D341Med (cell line): ENCODE data around the gene DOCK8.

Experiments used
- DNase-seq: peaks from one replicate; pipeline ENCODE4 v3.0.0; 2012; ENCODE audit warnings: low spot score

The DOCK8 gene

DNA sequence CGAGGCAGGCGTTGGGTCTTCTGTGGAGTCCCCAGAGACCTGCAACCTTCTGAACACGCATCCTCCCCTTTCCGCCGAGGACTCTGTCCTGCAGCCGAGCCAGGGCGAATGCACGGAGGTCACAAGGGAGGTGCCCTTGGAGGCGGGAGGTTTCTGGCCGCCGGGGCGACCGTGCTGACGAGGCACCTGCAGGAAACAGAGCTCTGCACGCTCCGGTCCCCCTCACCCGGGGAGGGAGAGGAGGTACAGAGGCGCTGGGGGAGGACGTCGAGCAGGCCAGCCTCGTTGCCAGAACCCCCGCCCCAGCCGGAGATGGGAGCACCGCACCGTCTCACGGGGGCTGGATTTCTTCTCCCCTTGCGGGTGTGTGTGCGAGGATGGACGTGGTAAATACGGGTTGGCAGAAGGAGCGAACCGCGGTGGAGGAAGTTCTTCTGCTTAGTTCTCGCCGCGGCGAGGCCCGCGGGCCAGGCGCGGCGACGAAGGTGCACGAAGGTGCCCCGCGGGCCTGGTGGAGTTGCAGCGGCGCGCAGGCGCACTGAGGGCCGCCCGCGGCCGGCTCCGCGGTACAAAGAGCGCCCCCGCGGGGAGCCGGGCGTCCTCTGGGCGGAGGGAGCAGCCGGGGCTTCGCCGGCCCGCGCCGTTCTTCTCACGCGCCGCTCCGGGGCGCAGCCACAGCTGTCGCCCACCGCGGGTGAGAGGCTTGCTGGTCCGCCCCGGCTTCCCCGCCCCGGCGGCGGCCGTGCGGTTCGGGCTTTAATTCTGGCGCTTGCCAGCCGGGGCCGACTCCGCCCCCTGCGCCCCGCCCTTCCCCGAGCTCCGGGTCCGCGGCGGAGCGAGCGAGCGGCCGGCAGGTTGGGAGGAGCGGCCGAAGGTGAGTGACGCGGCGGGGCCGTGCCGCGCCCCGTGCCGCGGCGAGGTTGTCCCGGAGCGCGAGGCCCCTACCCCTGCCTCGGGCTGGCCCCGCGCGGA lies 289.5 kb downstream of the DOCK8 start, which contains the start of gene KANK1:
Gene KANK1, plus strand, starts transcription at position 815 of the 972 bp plus-strand sequence.
- peak; percentile 96 for DNase-seq

GRCh38 chr9:504921-505740 lies 290.5 kb downstream of the DOCK8 start:
- peak; percentile 53 for DNase-seq

GRCh38 chr9:505741-506059 lies 291.0 kb downstream of the DOCK8 start:
- DNase-seq = no peak

DNA sequence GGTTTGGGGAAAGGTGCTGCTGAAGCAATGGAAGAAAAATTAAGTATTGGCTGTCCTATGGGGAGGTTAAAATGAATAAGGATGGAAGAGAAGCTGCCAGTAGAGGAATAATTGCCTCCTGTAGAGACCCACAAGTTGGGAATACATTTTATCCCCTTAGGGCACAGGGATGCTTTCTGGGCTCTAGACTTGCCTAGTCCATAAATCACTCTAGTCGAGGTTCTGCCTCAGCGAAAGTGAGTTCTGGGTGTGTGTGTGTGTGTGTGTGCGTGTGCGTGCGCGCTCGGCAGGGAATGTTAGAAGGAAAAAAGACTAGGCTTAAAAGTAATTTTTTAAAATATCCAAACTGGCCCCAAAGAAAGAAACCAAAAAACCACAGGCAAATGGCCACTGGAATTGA lies 291.6 kb downstream of the DOCK8 start:
- no peak for DNase-seq

- DNase-seq = no peak
Measured at GRCh38 chr9:511861-512260, 297.2 kb downstream of the DOCK8 start.

DNA sequence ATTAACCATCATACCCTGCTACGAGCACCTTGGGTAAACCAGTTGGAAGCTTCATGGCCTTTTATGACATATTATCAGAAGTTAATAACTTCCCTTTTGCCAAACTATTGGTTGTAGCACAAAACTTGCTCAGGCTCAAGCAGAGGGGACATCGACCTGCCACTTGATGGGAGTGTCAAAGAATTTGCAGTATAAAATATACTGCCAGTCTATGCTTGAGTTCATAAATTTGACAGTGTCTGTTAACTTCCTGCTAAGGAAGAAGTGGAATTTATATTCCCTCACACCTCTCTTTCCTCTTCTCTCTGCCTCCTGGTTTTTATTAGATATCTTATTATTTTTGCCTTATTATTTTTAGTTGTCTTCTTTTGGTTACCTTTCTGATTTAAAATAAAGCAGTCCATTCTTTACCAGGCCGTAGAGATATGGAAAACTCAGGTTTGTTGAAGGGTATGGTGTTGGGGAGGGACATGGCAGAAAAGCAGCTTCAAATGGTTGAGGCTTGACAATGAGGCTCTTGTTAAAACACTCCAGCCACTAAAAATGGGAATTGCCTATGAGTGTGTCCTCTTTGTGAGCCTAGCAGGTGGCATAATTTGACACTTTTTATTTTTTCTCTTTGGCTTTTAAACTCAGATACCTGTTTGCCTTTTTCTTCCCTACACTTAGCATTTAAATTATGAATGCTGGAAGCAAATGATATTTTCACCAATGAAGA lies 298.0 kb downstream of the DOCK8 start:
- DNase-seq = no peak
